GF-D8 (cell line): Measurements from ENCODE around the gene LZTS3.
"Not testable (repeated sequence)": the region's sequence is repeated elsewhere in the genome, so short reads cannot be mapped to it uniquely, and the experiment has no call there.

Source experiments
- DNase-seq: peaks from one replicate; lab custom pipeline; 2025; lab: John Stamatoyannopoulos, UW

Gene LZTS3

GRCh38 chr20:3172933-3173609 lies at the start of gene LZTS3:
Gene LZTS3 (minus strand): TSS chr20:3173549. CDS start chr20:3167163, 6,386 bp downstream.
- no peak for DNase-seq

- DNase-seq = no peak
Measured at GRCh38 chr20:3221398-3222226, 48.3 kb upstream of the LZTS3 start.

DNA sequence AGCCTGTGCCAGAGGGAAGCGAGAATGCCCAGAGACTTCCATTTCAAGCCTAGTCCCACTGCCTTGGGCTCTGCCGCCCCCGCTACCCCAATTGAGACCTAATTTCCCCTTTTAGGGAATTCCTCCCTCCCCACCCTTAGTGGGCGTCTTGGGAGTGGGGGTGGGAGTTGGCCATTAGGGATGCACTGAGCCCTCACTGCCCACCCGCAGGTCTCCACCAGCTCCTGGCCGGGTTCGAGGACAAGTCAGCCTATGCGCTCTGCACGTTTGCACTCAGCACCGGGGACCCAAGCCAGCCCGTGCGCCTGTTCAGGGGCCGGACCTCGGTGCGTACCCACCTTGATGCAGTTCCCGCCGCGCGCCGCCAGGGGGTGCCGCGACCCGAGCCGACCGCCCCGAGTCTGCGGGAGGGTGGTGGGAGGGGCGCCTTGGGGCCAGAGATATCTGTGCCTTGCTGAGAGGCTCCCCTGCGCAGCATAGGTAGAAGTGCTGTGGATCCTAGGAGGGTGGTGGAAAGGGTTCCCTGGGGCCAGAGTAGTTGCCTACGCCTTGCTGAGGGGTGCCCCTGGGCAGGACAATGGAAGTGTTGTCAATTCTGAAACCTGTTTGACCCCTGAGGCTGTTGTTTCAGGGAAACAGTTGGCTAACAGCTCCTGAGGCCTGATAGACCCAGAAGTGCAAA lies 45.1 kb upstream of the LZTS3 start:
- DNase-seq = no peak

DNA sequence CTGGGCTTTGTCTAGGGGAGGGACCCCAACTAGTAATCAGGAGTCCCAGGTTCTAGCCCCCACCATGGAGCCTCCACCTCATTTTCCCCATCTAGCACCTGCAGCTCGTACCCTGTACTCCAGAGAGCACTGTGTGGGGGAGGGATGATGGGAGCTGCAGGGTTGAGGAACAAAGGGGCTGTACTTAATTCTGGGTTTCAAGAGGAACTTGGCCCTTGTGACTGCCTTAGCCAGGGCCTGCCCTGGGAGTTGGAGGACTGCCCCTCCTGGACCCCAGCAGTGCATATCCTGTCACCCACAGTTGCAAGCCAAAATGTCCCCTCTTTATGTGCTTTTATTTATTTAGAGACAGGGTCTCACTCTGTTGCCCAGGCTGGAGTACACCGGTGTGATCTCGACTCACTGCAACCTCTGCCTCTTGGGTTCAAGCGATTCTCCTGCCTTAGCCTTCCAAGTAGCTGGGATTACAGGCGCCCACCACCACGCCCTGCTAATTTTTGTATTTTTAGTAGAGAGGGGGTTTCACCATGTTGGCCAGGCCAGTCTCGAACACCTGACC lies 42.1 kb upstream of the LZTS3 start:
- not testable (repeated sequence) for DNase-seq

DNA sequence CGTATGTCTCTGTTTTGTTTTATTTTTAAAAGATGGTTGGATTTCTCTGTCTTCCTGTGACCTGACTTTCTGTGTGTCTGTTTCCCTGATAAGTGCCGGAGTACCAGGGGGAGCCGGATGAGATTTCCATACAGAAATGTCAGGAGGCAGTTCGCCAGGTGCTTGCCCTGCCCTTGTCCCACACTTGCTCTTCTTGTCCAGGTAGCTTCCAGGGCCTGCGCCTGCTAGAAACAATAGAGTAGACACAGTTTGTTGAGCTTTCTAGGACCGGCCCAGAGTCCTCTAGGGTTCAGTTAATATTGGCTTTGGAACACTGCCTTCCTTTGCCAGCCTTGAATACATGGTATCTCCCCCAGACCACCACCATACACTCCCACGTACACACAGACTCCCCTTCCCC lies 39.9 kb upstream of the LZTS3 start:
- no peak for DNase-seq

GRCh38 chr20:3210346-3210745 lies 37.0 kb upstream of the LZTS3 start:
- DNase-seq = no peak

DNA sequence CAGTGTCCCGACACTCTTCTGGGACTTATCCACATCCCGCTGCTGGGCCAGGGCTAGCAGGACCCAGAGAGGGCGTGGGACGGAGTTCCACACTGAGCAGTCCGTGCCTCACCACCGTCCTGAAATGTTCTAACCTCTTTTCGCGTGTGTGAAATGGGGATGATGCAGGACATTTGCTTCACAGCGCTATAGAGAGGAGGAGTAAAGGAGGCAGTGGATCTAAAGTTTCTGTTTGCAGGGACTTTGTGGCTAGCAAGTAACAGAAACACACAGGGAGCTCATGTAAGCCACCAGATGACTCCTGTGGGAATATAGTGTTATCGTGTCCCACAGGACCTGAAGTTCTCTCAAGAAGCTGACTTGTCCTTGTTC lies 36.6 kb upstream of the LZTS3 start:
- no peak for DNase-seq

- peak; percentile 8 for DNase-seq
Measured at GRCh38 chr20:3209257-3209945, 36.1 kb upstream of the LZTS3 start, which contains the start of gene ITPA. Gene ITPA (plus strand): TSS chr20:3209498. CDS start chr20:3209552, 54 bp downstream.

DNA sequence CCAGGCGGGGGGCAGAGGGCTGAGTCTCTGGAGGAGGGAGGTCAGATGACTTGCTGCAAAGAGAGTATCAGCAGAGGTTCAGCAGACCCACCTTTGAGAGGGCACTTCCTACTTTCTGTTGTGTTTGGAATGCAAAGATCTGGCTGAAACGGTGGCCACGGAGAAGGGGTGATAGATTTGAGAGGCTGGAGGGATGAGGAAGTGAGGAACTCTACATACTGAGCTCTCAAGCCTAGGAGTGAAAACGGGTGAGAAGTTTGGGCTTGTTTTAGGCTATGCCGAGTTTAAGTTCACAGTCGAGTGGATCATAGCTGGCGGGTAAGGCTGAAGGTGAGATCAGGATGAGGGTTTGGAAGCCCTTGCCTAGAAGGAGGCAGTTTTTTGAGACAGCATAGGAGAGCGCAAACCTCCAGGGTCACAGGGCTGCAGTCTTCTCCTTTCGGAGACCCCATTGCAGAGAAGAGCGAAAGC lies 35.5 kb upstream of the LZTS3 start:
- no peak for DNase-seq

DNA sequence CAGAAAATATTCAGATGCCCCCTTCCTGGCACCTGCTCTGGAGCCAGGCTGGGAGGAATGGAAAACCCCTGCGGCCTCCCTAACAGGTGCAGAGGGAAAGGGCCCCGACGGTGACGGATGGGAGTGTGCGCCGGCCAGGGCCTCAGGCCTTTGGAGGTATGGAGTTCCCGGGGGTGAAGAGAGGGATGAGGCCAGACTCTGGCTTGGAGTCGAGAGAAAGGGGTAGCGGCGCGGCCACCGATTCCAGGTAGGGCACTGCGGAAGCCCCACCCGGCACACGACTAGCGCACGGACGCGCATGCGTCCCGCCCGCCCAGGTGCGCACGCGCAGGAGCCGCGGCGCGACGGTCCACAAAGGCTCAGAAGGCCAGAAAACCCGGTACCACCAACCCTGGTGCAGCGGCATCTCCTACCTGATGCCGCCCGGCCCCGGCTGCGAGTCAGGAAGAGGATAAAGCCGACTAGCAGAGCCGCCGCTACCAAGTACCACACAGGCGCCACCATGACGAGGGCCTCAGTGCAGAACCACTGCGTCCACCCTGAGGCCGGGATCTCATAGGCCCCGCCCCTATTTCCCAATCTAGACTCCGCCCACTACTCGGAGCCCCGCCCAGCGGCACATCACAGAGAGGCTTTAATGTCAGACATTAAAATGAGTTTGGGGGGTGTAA lies 30.9 kb upstream of the LZTS3 start, which contains the start of gene DDRGK1:
Gene DDRGK1, minus strand, starts transcription at position 559 of the 671 bp plus-strand sequence. Its CDS starts 55 bp downstream, at position 504.
- DNase-seq = peak; percentile 54

DNA sequence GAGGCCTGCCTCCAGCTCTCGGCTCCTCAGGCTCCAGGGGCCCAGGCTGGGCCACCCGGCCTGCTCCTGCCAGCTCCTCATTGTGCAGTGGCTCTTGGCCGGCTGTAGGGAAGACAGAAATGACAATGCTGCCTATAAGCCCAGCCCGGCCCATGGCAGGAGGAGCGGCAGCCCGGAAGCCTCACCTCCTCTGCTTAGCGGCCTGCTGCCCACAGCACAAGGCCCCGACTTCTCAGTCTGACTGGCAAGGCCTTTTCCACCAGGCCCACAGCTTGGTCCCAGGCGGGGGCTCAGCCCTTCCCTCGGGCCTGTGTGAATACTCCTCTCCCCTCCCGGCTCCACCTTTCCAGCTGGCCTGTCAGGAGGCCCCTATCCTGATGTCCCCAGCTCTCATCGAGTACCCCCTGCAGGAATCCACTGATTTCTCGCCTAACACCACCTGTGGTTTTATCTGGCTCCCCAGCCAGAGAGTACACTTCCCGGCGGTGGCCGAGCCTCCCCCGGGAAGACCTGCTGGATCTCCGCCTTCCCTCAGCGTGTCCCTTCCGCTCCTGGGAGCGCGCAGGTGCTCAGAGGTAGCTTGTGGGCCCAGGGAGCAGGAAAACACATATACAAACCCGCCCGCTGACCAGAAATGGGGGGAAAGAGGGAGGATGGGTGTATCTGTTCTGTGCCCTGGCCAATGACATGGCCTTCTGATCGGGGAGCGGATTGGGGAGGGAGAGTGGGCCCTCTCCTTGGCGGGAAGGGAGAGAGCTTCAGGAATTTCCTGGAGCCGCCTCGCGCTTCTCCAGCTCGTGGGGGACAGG lies 30.2 kb upstream of the LZTS3 start:
- no peak for DNase-seq

DNA sequence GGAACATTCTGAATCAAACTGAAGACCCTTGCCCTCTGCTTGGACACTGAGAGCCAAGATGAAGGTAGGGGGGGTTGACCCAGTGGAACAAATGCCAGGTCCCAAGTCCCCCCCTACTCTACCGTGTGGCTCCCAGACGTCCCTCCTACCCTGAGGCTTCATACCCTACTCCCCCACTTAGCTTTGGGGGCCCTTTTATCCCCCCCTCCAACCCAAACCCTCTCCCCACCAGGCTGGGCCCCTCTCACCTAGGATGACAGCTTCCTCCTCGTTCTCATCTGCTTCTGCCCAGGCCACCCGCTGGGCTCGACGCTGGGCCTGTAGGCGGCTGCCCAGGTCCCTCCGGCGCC lies 29.6 kb upstream of the LZTS3 start:
- DNase-seq = no peak

DNA sequence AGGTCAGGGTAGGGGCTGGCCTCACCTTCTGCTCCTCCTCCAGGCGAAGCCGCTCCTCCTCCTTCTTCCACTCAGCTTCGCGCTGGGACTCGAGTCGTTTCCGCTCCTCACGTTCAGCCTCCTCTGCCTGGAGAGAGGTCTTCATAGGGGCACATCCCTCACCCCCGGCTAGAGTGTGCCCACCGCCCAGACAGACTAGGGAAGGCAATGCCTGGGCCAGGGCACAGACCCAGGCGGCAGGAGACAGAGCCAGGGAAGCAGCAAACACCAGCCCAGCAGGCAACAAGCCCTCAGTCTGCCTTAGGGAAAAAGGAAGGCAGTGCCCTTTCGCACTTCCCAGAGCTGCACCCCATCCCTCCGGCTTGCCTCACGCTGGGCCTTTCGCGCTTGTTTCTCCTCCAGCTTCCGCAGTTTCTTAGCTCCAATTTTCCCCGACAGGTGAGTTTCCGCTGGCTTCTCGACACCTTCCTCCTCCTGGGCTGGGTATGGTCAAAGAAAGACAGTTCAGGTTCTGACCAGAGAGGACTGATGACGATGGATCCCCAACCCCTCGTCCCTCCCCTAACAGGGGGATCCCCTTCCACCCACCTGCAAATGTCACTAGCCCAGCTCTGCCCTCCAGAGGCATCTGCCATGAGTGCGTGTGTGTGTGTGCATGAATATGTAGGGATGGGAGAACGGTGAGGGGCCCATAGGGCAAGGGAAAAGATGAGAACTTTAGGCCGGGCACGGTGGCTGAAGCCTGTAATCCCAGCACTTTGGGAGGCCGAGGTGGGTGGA lies 26.8 kb upstream of the LZTS3 start:
- DNase-seq = no peak

DNA sequence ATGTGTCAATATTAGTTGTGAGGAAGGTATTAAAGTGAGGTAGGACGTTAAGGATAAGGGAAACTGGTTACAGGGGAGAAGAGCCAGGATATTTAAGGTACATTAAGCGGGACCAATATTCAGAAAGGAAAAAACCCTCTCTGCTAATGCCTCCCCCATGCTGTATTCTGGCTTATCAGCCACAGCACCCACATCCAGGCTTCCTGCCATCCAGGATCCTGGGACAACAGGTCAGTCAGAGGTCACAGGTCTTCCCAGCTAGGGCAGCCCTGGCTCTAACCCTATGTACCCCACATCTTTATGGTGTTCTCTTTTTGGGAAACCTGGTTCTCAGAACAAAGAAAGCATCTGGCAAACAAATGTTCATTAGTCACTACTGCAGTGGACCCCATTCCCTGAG lies 25.9 kb upstream of the LZTS3 start:
- DNase-seq = no peak

DNA sequence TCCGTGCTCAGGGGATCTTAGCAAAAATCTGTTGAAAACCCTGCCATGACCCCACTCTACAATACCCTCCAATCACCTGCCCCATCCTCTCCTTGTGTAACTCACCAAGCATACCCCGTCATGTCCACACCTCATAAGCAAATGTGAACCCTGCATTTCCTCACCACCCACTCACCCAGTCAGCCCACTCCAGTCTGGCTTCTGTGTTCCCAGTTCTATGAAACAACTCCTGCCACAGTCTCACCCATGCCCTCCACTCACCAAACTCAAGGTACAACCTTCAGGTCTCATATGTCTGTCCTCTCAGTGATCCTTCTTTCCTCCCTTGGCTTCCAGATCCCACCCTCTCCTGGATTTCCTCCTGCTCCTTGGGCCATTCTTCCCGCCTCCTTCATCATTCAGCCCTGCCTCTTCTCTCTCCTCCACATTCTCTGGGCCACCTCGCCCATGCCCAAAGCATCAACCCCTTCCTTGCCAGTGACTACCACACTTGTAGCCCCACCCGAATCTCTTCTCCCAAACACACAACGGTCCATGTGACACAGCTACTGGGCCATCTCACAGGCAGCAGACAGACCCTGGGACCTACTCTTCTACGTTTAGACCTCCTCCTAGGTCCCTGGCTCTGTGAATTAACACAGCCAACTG lies 22.4 kb upstream of the LZTS3 start:
- no peak for DNase-seq

DNA sequence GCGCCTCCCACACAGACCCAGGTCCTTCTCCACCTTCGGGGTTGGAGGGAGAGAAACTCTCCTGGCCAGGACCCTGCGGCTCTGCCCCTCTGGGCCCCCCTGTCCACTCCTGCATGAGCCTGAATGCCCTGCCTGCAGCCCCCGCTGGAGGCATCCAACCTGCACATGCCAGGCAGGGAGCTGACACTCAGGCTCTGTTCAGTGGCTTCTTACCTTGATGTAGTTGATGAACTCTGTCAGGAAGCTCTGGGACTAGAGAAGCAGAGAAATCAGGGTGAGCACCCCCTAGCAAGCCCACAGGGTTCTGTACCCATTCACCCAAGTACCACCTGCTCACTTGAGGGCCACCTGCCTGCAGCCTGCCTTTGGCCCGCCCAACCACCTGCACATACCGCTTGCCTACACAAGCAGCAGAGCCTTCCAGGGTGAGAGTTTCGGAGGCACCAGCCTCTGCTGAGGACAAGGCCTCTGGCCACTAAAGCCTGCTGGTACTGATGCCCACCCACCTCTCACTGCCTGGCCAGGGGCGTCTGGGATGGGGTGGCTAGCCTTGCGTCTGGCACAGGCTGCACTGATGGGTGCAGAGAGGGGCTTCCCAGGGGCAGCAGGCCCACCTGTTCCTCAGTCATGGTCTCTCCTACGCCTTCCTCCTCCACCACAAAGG lies 21.4 kb upstream of the LZTS3 start:
- DNase-seq = no peak

DNA sequence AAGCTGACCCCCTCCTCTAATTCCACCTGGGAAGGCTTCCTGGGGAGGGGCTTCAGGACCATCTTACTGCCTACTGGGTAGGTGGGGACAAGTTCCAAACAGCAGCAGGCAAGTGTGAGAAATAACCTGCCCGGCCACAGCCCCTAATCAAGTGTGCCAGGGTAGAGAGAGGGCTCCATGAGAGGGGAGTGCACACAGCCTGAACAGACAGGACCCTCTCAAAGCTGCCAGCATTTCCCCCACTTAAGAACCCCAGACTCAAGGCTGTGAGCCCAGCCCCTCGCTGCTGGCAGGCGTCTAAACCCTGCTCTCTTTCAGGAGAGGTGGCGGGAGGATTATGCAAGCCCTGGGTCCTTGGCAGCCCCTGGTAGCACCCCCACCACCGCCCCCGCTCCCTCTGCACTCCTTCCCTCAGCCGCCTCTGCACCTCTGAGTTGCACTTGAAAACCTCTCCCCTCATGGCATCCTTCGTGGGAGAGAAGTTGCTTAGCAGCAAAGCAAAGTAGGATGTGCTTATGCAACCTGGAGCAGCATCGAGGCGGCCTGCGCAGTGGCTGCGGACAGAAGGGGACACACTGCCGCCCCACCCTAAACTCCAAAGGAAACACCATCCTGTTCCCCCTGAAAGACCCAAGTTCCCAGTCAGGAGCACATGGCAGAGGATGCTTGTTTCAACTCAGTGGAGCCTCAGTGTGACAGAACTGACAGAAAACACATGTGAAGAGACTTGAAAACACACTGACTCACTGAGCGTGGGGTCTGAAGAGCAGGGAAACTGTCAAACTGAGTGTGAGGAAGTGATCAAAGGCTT lies 20.7 kb upstream of the LZTS3 start:
- DNase-seq = no peak
